ENCODE results near the gene PCED1A.

Gene PCED1A

DNA sequence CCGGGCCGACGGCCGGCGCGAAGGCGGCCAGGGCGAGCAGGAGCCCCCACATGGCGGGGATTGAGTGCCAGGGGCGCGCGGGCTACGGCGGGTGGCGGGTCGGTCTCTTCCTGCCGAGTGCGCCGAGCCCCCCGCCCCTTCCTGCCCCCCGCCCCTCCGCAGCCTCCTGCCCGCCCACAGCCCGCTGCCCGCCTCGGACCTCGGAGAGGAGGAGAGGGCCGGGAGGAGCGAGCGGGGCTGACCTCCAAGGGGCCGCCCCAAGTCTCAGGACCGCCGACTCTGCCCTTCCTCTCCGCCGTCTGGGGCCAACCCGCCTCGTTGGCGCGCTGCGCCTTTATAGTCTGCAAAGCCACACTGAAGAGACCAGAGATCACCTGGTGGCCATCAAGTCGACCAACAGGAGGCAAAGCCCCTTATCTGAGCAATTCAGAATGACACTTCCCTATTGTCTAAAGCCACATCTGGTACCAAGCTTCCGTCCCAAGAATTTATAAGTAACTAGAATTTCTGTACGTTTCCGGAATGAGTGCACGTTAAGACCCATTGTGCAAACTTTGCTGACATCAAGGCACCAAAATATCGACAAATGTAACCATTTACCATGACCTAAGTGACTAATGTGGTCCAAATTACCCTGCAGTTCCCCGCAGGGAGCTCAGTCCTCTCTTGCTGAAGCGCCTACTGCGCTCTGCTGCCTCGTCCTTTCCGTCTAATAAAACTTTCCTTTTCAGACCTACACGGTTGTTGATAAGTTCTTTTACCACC is 39.8 kb downstream of the PCED1A start, which contains the start of gene CPXM1:
TSS of gene CPXM1 (minus strand) at position 107 of the 765 bp plus-strand sequence. CDS start at position 52, 55 bp downstream.
- no peak for DNase-seq

DNA sequence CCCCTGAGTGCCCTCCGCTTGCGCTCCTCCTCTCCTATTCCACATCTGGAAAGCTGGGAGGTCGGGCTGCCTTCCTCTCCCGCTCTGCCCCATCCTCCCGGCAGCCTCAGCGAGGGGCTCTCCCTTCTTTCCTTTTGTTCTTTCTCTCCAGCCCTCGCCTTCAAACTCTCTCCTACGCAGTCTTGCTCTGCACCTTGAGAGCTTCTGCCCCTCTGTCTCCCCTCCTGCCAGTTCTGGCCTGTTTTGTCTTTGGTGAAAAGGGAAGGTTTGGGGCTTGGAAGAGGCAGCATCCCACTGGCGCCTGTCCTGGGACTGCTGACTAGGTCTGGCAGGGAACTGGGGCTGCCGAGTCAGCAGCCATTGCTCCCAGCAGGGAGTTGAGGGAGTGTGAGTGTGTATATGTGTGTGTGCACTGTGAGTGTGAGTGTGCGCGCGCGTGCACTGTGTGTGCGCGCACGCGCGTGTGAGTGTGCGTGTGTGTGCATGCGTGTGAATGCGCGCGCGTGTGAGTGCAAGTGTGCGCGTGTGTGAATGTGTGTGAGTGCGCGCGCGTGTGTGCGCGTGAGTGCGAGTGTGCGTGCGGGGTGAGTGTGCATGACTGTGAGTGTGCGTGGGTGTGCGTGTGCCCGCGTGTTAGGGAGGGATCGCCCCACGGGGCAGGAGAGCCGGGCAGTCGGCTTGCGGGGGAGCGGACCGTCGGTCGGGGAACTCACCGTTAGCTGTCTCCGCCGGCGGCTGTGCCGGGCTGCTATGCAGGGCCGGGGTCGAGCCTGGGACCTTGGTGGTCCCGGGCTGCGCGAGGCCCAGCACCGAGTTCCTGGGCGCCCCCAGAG is 40.6 kb downstream of the PCED1A start:
- DNase-seq, result no peak

DNA sequence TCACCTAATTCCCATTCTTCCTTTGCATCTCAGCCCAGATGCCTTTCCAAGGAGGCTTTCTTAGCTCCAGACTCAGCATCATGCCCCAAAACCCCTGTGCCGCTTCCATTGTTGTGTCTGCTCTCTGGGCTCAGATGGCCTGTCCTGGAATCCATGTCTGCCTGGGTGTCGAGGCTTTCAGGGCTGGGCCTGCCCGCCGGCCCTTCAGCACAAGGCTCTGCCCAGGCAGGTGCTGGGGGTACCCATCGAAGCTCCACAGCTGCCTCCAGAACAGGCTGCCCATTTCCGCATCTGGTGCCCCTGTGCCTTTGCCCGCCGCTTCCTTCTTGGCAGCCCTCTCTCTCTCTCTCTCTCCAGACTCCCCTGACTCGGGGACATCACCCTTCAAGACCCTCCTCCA is 41.2 kb downstream of the PCED1A start:
- no peak for DNase-seq

DNA sequence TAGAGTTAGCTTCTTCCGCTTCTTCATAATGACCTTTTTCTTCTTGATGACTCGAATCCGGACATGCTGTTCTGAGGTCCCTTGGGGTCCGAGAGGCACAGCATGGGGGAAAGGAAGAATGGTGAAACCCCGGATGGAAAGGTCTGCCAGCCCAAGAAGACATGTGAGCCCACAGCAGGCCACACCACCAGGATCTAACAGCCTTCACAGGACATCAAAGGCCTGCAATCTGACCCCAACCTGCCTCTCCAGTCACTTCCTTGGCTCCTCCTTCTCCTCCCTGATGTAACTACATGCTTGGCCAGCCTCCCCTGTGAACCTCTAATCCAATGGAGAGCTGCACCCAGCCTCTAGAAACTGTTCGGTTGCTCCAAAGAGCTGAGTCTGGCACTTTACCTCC is 41.6 kb downstream of the PCED1A start:
- DNase-seq, result no peak

DNA sequence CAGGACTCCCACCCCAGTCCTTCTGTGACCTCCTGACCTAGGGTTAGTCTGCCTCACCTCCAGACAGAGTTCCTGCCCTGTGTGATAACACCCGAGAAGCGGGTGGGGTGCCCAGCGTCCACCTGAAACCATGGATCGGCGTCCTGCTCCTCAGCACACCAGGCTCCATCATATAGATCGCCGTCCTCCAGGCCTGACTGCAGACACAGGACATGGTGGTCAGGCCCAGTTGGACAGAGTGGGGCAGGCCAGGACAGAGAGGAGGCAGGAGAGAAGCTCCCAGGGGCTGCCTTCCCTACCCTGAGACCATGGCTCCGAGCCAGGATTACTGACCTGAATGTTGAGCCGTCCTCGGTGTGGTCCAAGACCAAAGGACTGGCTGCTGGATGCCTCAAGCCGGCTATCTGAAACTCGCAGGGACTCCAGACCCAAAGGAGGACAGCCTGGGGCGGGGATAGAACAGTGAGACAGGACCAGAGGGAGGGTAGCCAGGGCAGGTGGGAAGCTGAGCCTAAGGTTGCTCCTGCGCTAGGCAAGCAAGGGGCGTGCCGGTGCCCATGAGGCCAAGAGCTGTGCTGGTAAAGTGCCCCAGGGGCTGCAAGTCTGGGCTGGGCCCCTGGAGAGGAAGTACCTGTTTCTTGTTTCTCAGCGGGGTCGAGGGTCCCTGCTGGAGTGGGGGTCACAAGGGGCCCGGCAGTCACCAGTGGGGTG is 42.2 kb downstream of the PCED1A start:
- no peak for DNase-seq

DNA sequence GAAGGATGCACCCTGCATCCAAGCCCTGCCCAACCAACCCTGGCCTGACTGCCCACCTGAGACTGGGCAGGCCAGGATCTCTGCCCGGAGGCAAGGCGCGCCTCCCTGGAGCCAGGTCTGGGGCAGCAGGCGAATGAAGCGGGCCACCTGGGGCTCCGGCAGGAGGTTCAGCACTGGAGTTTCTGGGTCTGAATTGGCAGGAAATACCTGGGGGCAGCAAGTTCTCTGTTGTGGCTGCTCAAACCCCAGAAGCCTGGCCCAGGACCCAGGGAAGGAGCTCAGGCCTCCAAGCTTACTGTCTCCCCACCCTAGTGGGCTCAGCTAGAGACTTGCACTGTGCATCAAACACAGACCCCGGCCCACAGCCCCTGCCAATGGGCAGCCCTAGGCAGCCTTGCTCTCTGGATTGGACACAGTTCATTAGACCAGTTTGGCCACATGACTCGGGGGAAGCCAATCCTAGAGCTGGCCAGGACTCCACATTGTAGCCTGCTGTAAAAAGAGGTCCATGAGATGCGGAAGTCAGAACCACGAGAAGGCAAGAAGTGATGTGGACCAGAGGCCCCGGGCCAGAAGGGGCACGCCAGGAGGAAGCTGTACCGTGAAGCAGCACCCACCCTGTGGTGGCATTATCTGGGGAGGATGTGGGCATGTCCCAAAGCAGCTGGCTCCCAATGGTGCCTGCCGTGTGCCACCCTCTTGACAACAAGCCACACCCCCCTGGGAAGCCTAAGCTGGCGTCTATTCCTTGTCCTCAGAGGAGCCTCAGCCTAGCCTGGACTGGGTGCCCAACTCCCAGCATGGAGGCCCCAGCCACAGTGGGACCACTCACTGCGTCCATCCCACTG is 43.1 kb downstream of the PCED1A start:
- DNase-seq, result no peak

DNA sequence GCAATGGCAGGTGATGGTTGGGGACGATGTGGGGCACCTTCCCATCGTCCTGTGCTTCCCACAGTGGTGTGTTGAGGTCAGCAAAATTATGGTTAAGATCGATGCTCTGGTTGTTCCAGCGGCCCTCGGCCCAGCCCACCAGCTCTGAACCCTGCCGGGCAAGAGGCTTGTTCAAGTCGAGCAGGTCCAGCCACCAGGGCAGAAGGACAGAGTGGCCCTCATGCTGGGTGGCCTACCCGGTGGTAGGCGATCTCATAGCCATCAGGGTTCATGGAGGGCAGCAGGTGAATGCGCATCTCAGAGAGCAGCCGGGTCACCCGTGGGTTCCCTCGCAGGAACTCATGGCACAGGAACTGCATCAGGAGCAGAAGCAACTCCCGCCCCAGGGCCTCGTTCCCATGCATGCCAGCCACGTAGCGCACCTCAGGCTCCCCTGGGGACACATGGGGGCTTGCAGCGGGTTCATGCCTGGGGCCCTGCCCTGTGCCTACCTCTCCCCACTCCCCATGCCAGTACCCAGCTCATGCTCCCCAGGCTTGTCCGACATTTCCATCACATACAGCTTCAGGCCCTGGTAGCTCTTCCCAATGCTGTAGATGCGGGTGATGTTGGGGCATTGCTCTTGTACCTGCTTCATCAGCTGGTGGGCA is 44.3 kb downstream of the PCED1A start:
- DNase-seq, result no peak

DNA sequence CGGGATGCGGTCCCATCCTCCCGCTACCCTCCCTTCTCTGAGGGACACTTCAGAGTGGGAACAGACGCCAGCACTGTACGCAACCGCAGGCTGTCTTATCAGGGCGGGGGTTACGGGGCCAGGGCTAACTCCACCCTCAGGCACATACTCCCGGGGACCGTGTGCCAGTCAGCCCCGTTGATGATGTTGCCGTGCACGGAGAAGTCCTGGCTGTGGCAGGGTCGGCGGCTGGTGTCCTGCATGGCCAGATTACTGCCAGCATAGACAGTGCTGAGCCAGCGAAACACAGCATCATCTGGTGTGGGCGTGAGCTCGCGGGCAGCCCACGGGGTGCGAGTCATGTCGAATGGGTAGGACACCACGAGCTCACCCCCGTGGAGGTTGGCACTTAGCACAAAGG is 45.0 kb downstream of the PCED1A start:
- DNase-seq, result no peak

DNA sequence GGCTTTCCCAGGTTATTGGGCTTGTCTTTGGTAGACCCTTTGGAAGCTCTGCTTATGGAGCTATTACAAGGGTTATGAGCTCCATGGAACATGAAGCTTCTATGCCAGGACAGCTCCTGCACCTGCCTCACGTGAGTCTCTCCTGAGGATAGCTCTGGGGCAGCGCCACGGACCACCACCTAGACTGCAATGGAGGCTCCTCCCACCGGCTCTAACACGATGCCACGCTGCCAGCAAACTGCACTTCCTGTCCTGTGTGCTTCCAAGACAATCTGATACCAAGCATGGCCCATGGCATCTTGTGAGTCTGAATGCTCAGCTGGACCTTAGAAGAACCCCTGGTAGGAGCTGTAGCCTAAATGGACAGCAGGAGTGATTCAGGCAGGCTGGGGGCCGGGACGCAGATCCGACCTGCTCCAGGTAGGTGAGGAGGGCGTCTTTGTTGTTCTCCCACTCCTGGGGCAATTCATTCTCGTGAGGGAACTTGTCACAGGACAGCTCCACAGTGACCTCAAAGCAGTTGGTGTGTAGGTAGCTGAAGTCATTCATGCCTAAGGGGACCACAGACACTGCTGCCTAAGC is 45.5 kb downstream of the PCED1A start:
- DNase-seq, result no peak

- DNase-seq, result no peak
Observed at GRCh38 chr20:2794202-2794748, 46.2 kb downstream of the PCED1A start.

DNA sequence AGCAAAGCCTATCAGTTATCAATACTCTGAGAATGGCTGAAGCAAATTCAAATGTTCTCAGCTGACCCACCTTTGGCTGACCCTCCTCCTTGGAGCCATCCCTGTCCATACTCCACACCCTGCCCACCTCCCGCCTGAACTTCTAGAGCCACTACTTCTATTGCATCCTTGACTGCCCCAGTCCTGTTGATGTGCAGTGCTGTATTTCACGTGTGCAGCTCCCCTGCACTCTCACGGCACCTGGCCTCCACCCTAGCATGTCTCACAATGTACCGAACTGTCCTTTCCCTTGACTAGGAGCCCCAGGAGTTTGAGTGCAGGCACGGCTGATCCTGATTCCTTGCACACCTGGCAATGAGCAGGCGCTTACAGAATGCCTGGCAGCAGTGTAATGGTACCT is 47.0 kb downstream of the PCED1A start:
- no peak for DNase-seq
